Measurements from ENCODE around the gene DMAP1. TPM values are rescaled to one million over a fixed set of nuclear protein-coding genes. Genes with fewer than 3 reads are reported as not detected.

The DMAP1 gene
- total RNA-seq, 1 experiment from 2014 or later: 45.5 TPM

DNA sequence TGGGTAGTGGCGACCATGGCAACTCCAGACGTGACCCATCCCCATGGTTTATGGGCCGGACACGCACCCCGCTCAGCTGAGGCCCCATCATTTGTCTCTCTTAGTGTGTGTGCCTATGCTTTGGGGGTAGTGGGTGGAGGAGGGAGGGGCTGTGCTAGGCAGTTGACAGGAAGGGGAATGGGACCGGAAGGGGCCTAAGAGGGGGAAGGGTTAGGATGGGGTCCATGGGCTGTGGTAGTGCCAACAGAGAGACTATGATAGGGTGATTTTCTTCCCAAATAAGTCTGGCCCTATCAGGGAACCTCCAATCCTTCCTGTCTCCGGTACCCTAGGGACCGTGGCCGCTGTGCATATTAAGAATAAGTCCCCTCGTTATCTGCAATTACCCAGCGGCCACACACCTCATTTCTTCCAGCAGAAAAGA is 9.9 kb downstream of the DMAP1 start:
- in situ Hi-C loops (cut with HindIII; ENCODE audit: low pct_unique_long_range_greater_than_20kb, low sequenced_read_pairs): no loop called here
- no peak for DNase-seq (ENCODE audit: low read depth)

DNA sequence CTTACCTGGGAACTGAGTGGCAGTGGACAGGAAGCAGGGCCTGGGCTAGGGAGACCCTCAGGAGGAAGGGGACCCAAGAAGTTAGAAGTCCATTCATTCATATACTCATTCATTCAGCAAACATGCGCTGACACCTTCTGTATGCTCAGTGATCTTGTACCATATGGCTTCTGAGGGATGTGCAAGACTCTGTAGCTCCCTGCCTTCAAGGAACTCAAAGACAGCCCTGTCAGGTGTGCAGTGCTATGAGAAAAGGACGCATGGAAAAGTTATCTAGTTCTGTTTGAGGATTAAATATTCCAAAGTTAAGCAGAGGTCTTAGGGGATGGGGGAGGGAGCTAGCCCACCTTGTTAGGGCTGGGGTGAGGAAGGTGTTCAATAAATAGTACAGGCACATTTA is 12.5 kb downstream of the DMAP1 start:
- no peak for DNase-seq (ENCODE audit: low read depth)
- in situ Hi-C loops (cut with HindIII; ENCODE audit: low pct_unique_long_range_greater_than_20kb, low sequenced_read_pairs): no loop called here

- in situ Hi-C loops (cut with HindIII; ENCODE audit: low pct_unique_long_range_greater_than_20kb, low sequenced_read_pairs): no loop called here
- no peak for DNase-seq (ENCODE audit: low read depth)
These were observed 13.9 kb downstream of the DMAP1 start for GRCh38 chr1:44227211-44227610.

DNA sequence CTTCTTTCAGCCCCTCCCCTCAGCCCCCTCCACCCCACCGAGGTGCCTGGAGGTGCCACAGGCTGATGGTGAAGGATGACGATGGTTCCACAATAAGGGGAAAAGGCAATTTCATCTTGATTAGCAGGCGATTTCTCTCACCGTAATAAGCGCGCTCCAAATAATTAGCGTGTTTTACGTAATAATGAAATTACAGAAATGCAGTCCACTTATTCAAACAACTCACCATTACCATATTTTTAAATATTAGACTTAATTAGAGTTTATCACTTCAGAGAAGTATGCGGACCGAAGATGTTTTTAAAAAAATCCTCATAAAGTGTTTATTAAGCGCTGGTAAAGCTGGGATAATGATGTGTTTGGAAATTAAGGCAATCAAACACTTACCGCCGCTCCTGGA is 14.9 kb downstream of the DMAP1 start:
- in situ Hi-C loops (cut with HindIII; ENCODE audit: low pct_unique_long_range_greater_than_20kb, low sequenced_read_pairs): no loop called here
- DNase-seq (ENCODE audit: low read depth): no peak

DNA sequence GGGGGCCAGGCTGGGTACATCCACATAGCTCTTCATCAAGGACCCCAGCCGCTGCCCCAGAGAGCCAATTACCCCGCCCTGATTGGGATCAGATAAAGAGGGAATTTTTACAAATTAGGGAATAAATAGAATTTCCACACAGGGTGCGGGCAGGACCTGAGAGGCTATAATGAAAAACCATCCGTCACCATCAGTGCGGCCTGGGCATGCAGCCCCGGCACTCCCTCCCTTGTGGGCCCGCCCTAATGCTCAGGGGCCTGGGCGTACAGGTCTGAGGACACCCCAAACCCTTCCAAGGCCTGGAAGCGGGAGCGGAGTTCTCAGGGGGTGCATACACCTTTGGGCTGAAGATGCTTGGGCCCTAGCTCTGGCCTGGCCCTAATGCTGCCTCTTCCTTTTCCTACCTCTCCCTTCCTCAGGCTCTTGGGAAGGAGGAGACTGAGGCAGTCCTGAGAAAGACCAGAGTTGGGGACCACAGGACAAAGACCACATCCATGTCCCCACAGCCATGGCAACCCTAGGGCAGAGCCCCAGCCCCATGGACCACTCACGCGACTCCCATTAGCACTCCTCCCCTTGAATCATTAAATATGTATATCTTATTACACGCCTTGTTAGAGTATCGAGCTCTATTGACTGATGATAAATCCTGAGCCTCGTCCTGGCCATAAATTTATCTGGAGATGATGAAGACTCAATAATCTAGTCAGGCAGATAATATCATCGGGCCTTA is 16.3 kb downstream of the DMAP1 start:
- DNase-seq (ENCODE audit: low read depth): no peak
- in situ Hi-C loops (cut with HindIII; ENCODE audit: low pct_unique_long_range_greater_than_20kb, low sequenced_read_pairs): no loop called here

- DNase-seq (ENCODE audit: low read depth): no peak
- in situ Hi-C loops (cut with HindIII; ENCODE audit: low pct_unique_long_range_greater_than_20kb, low sequenced_read_pairs): no loop called here
These were observed 17.5 kb downstream of the DMAP1 start for GRCh38 chr1:44230796-44231195.

- in situ Hi-C loops (cut with HindIII; ENCODE audit: low pct_unique_long_range_greater_than_20kb, low sequenced_read_pairs): no loop called here
These were observed 20.3 kb downstream of the DMAP1 start for GRCh38 chr1:44233593-44233992.

GRCh38 chr1:44235808-44236207 is 22.5 kb downstream of the DMAP1 start:
- in situ Hi-C loops (cut with HindIII; ENCODE audit: low pct_unique_long_range_greater_than_20kb, low sequenced_read_pairs): no loop called here
- DNase-seq (ENCODE audit: low read depth): no peak

More at GRCh38 chr1:44233593-44233992, 20.3 kb downstream of the DMAP1 start:
- DNase-seq (ENCODE audit: low read depth): no peak

- no peak for DNase-seq (ENCODE audit: low read depth)
- in situ Hi-C loops (cut with HindIII; ENCODE audit: low pct_unique_long_range_greater_than_20kb, low sequenced_read_pairs): no loop called here
These were observed 23.4 kb downstream of the DMAP1 start for GRCh38 chr1:44236490-44237272.

DNA sequence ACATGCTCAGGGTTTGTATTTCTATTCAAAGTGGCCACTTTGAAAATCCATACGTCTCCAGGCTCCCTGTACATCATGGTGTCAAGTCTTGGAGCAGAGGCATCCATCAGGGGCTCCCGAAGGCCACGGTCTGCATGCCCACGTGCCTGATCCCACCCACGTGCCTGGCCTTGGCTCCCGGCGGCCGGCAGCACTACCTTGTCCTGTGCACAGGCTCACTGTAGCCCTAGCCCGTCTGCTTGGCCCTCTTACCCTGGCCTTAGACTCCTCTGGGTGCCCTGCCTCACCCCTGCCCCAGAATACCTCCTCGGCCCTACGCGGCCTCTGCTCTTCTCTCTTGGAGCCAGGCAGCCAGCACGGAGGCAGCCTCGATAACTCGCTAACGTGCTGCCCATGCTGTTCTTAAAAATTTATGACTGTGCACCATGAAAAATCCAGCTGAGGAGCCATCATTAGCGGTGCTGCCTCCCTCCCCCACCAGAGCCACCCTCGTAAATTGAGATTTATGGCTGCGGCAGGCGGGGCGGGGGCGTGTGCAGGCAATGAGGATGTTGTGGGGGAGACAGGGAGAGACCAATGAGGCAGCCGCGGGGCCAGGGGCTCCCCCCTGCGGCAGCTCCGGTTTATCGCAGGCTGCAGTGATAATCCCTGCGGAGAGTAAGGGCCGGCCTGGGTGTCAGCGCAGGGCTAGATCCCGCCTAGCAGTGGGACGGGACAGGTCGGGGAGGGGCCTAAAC is 24.6 kb downstream of the DMAP1 start:
- DNase-seq (ENCODE audit: low read depth): no peak
- in situ Hi-C loops (cut with HindIII; ENCODE audit: low pct_unique_long_range_greater_than_20kb, low sequenced_read_pairs): no loop called here

GRCh38 chr1:44238660-44239059 is 25.4 kb downstream of the DMAP1 start:
- DNase-seq (ENCODE audit: low read depth): no peak
- in situ Hi-C loops (cut with HindIII; ENCODE audit: low pct_unique_long_range_greater_than_20kb, low sequenced_read_pairs): no loop called here

DNA sequence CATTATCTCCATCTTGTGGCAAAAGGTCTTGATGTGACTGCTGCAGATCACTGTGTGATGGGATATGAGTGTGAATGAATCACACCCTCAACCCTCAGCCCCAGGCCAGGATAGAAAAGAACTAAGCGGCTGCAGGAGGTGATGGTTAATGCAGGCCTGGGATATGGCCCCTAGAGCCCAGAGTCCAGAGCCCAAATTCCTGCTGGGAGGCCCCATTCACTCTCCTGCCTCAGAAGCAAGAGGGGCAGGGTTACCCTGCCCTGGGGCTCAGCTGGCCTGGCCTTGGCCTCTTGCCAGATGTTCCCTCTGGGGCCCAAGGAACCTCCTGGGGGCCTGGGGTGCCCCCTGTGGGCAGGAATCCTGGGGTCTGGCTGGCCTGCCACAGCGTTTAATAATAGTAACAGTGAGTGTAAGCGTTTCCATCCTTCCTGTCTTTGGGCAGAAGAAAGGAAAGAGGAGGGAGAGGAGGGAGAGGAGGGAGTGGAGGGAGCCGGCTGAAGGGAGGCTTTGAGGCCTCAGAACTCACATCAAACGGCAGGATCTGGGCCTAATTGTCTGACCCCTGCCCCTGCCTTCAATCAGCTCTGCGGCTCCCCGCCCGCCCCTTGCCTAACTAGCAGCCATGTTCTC is 26.2 kb downstream of the DMAP1 start:
- no peak for DNase-seq (ENCODE audit: low read depth)
- in situ Hi-C loops (cut with HindIII; ENCODE audit: low pct_unique_long_range_greater_than_20kb, low sequenced_read_pairs): no loop called here

DNA sequence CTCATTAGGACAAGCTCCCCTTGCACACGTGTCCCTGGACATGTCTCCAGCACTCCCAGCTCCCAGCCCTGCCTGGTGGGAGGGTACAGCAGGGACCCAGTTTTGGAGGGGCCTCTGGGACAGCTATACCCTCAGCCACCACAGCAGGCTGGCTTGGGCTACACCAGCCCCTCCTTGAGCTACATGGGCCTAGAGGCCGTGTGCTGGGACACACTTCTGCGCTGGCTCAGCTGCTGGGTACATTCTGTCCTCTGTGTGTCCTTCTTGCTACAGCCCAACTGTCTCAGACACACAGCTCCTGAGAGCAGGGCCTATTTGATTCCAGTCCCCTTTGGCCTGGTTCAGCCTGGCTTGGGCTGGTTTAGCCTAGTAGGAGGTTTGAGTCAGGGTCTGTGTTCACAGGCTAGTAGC is 26.7 kb downstream of the DMAP1 start:
- in situ Hi-C loops (cut with HindIII; ENCODE audit: low pct_unique_long_range_greater_than_20kb, low sequenced_read_pairs): no loop called here
- DNase-seq (ENCODE audit: low read depth): no peak

GRCh38 chr1:44240802-44241671 is 27.8 kb downstream of the DMAP1 start:
- in situ Hi-C loops (cut with HindIII; ENCODE audit: low pct_unique_long_range_greater_than_20kb, low sequenced_read_pairs): no loop called here
- no peak for DNase-seq (ENCODE audit: low read depth)

- no peak for DNase-seq (ENCODE audit: low read depth)
- in situ Hi-C loops (cut with HindIII; ENCODE audit: low pct_unique_long_range_greater_than_20kb, low sequenced_read_pairs): no loop called here
These were observed 29.5 kb downstream of the DMAP1 start for GRCh38 chr1:44242746-44243145.

GRCh38 chr1:44243782-44244495 is 30.7 kb downstream of the DMAP1 start:
- in situ Hi-C loops (cut with HindIII; ENCODE audit: low pct_unique_long_range_greater_than_20kb, low sequenced_read_pairs): no loop called here
- no peak for DNase-seq (ENCODE audit: low read depth)

DNA sequence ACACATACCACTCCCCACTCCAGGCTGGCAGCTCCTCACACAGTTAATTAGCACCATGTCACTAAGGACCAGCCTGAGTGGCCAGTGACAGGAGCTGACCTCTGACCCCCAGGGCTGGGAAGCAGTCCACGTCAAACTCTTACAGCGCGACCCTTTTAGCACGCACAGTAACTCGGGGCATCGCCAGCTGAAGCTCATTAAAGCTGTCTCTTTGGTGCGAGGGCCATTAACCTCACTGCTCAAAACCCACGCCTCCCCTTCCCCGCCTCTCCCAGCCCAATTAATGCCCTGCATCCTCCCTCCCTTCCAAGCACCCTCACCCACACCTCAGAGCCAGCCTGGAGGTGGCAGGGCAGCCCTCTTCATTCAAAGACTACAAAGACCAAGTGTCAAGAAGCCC is 31.7 kb downstream of the DMAP1 start:
- DNase-seq (ENCODE audit: low read depth): no peak
- in situ Hi-C loops (cut with HindIII; ENCODE audit: low pct_unique_long_range_greater_than_20kb, low sequenced_read_pairs): no loop called here
